ENCODE data around the gene SNTG2.

The SNTG2 gene

DNA sequence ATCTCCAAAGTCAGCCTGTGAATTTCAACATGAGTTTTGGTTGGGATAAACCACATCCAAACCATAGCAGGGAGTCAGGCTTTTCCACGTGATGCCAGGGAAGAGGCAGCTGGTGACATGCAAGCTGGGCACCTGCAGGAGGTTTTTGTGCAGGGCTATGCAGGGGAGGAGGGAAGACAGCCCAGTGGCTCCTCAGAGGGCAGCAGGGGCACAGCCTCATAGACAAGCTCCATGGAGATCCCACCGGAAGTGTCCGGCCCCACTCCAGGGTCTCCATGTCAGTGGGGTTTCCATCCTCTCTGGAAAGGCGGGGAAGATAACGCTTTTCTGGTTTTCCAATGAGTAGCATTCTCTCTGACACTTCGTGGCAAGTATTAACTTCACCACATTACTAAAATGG, 327.0 kb downstream of the SNTG2 start:
- TF ChIP-seq CTCF (conservative IDR thresholded peaks at IDR 0.05; ENCODE audit: low read depth, low read length), result no peak
- H3K4me3 ChIP-seq (ENCODE audit: low read length), result no peak overlapping the region
- no peak for DNase-seq (ENCODE audit: low read depth)

- DNase-seq (ENCODE audit: low read depth), result no peak
- H3K4me3 ChIP-seq (ENCODE audit: low read length), result no peak overlapping the region
- no peak for TF ChIP-seq CTCF (conservative IDR thresholded peaks at IDR 0.05; ENCODE audit: low read depth, low read length)
Measured at GRCh38 chr2:1278125-1278524, 327.5 kb downstream of the SNTG2 start.

DNA sequence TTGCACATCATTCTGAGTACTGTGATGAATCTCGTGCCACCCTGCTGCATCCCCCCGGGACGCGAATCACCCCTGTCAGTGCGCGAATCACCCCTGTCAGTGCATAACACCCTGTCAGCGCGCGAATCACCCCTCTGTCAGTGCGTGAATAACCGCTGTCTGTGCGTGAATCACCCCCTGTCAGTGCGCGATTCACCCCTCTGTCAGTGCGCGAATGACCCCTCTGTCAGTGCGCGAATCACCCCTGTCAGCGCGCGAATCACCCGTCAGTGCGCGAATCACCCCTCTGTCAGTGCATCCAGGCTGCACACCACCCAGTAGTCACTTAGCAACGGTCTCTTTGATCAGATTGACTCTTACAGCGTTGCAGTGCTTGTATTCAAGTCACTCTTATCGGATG, 328.2 kb downstream of the SNTG2 start:
- no peak overlapping the region for H3K4me3 ChIP-seq (ENCODE audit: low read length)
- DNase-seq (ENCODE audit: low read depth), result no peak
- TF ChIP-seq CTCF (conservative IDR thresholded peaks at IDR 0.05; ENCODE audit: low read depth, low read length), result no peak

DNA sequence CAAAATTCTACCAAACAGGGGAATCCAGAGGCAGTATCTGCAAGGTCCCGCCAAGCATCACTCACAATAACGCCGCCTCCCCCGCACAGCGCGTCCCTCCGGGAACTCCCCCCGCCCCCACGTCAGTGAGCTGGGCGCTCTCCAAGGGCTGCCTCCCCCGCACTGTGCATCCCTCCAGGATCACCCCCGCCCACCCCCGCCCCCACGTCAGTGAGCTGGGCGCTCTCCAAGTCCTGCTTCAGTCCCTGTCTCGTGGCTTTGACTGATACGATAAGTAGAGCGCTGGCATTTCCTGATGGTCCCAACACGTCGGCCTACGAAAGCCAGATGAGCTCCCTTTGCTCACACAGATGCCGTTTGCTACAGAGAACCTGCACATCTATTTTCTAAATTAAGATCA, 331.9 kb downstream of the SNTG2 start:
- no peak for TF ChIP-seq CTCF (conservative IDR thresholded peaks at IDR 0.05; ENCODE audit: low read depth, low read length)
- DNase-seq (ENCODE audit: low read depth), result no peak
- H3K4me3 ChIP-seq (ENCODE audit: low read length), result no peak overlapping the region

GRCh38 chr2:1283020-1283801, 332.6 kb downstream of the SNTG2 start:
- TF ChIP-seq CTCF (conservative IDR thresholded peaks at IDR 0.05; ENCODE audit: low read depth, low read length), result no peak
- no peak overlapping the region for H3K4me3 ChIP-seq (ENCODE audit: low read length)
- DNase-seq (ENCODE audit: low read depth), result no peak

GRCh38 chr2:1283871-1284270, 333.2 kb downstream of the SNTG2 start:
- no peak for TF ChIP-seq CTCF (conservative IDR thresholded peaks at IDR 0.05; ENCODE audit: low read depth, low read length)
- H3K4me3 ChIP-seq (ENCODE audit: low read length), result no peak overlapping the region
- DNase-seq (ENCODE audit: low read depth), result no peak

DNA sequence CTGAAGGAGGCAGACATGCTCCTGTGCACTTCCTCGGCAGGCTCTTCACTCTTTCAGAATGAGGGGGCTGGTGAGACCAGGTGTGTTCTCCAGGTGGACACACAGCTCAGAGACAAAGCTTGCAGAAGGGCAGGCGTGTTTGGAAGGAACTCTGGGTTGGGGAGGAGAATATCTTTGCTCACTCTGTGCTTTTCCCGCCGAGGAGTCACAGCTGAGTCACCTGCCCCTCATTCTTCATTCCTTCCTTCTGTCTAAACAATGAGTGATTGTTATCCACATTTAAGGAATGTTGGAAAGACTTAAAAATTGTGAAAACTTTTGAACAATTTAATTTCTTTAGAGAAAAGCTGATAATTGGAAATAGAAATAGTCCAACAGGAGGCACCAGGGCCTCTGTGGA, 336.3 kb downstream of the SNTG2 start:
- no peak for TF ChIP-seq CTCF (conservative IDR thresholded peaks at IDR 0.05; ENCODE audit: low read depth, low read length)
- H3K4me3 ChIP-seq (ENCODE audit: low read length), result no peak overlapping the region
- no peak for DNase-seq (ENCODE audit: low read depth)

Measured in retinal pigment epithelial cell (primary cell).